Measurements from ENCODE around the gene EIF4A3.

EIF4A3 gene
- 167 to 515 (median 350) reads per million in 3 donors for total RNA-seq

- Histone ChIP-seq H3K4me1 (ENCODE audit: control insufficient read depth, insufficient read depth, low read length, poor library complexity, severe bottlenecking) (peaks cover 24% of the 10 kb centered on the region), H3K4me3 (ENCODE audit: insufficient read depth, low read depth, low read length, poor library complexity, severe bottlenecking) (peak within 1 kb of the TSS; percentile 82), H3K27me3 (replicated peaks; ENCODE audit: control insufficient read depth, insufficient read depth, low read length, poor library complexity, severe bottlenecking) (no peaks in the 10 kb centered on the region), H3K36me3 (ENCODE audit: control insufficient read depth, insufficient read depth, low read length) (peaks cover 15% of the 10 kb centered on the region), H3K27ac (ENCODE audit: insufficient read depth, low read length, poor library complexity, severe bottlenecking) (peak within 1 kb of the TSS; percentile 91), H3K9me3 (ENCODE audit: control insufficient read depth, low read length) (no peaks in the 10 kb centered on the region)
- peak; percentile 94 to 98 (median 96) for DNase-seq
These were observed at the start of gene EIF4A3 for GRCh38 chr17:80147035-80147822. Gene EIF4A3 (minus strand): TSS chr17:80147128. CDS start chr17:80146961, 167 bp downstream.

- Histone ChIP-seq H3K27ac (ENCODE audit: insufficient read depth, low read length, poor library complexity, severe bottlenecking) (no peak overlapping the region), H3K9me3 (ENCODE audit: control insufficient read depth, low read length) (no peaks in the 10 kb centered on the region), H3K27me3 (replicated peaks; ENCODE audit: control insufficient read depth, insufficient read depth, low read length, poor library complexity, severe bottlenecking) (no peaks in the 10 kb centered on the region), H3K4me3 (ENCODE audit: insufficient read depth, low read depth, low read length, poor library complexity, severe bottlenecking) (no peak overlapping the region), H3K36me3 (ENCODE audit: control insufficient read depth, insufficient read depth, low read length) (no peaks in the 10 kb centered on the region), H3K4me1 (ENCODE audit: control insufficient read depth, insufficient read depth, low read length, poor library complexity, severe bottlenecking) (no peaks in the 10 kb centered on the region)
- DNase-seq: no peak
These were observed 49.7 kb upstream of the EIF4A3 start for GRCh38 chr17:80196652-80197051.

GRCh38 chr17:80195671-80196529 lies 49.0 kb upstream of the EIF4A3 start:
- no peaks in the 10 kb centered on the region for H3K9me3 ChIP-seq (ENCODE audit: control insufficient read depth, low read length)
- no peaks in the 10 kb centered on the region for H3K36me3 ChIP-seq (ENCODE audit: control insufficient read depth, insufficient read depth, low read length)
- H3K27ac ChIP-seq (ENCODE audit: insufficient read depth, low read length, poor library complexity, severe bottlenecking): no peak overlapping the region
- DNase-seq: peak; percentile 21 to 52 (median 43)
- no peaks in the 10 kb centered on the region for H3K4me1 ChIP-seq (ENCODE audit: control insufficient read depth, insufficient read depth, low read length, poor library complexity, severe bottlenecking)
- no peaks in the 10 kb centered on the region for H3K27me3 ChIP-seq (replicated peaks; ENCODE audit: control insufficient read depth, insufficient read depth, low read length, poor library complexity, severe bottlenecking)
- H3K4me3 ChIP-seq (ENCODE audit: insufficient read depth, low read depth, low read length, poor library complexity, severe bottlenecking): no peak overlapping the region

- Histone ChIP-seq H3K9me3 (ENCODE audit: control insufficient read depth, low read length) (no peaks in the 10 kb centered on the region), H3K27me3 (replicated peaks; ENCODE audit: control insufficient read depth, insufficient read depth, low read length, poor library complexity, severe bottlenecking) (no peaks in the 10 kb centered on the region), H3K27ac (ENCODE audit: insufficient read depth, low read length, poor library complexity, severe bottlenecking) (no peak overlapping the region), H3K4me3 (ENCODE audit: insufficient read depth, low read depth, low read length, poor library complexity, severe bottlenecking) (no peak overlapping the region), H3K36me3 (ENCODE audit: control insufficient read depth, insufficient read depth, low read length) (no peaks in the 10 kb centered on the region), H3K4me1 (ENCODE audit: control insufficient read depth, insufficient read depth, low read length, poor library complexity, severe bottlenecking) (no peaks in the 10 kb centered on the region)
- no peak for DNase-seq
These were observed 48.2 kb upstream of the EIF4A3 start for GRCh38 chr17:80195141-80195540.

- no peaks in the 10 kb centered on the region for H3K4me1 ChIP-seq (ENCODE audit: control insufficient read depth, insufficient read depth, low read length, poor library complexity, severe bottlenecking)
- H3K4me3 ChIP-seq (ENCODE audit: insufficient read depth, low read depth, low read length, poor library complexity, severe bottlenecking): no peak overlapping the region
- DNase-seq: no peak
- H3K27me3 ChIP-seq (replicated peaks; ENCODE audit: control insufficient read depth, insufficient read depth, low read length, poor library complexity, severe bottlenecking): no peaks in the 10 kb centered on the region
- H3K27ac ChIP-seq (ENCODE audit: insufficient read depth, low read length, poor library complexity, severe bottlenecking): no peak overlapping the region
- no peaks in the 10 kb centered on the region for H3K36me3 ChIP-seq (ENCODE audit: control insufficient read depth, insufficient read depth, low read length)
- no peaks in the 10 kb centered on the region for H3K9me3 ChIP-seq (ENCODE audit: control insufficient read depth, low read length)
These were observed 45.1 kb upstream of the EIF4A3 start for GRCh38 chr17:80191865-80192661.

GRCh38 chr17:80191192-80191591 lies 44.3 kb upstream of the EIF4A3 start:
- no peak for DNase-seq
- H3K27ac ChIP-seq (ENCODE audit: insufficient read depth, low read length, poor library complexity, severe bottlenecking): no peak overlapping the region

GRCh38 chr17:80190716-80191115 lies 43.8 kb upstream of the EIF4A3 start:
- H3K4me3 ChIP-seq (ENCODE audit: insufficient read depth, low read depth, low read length, poor library complexity, severe bottlenecking): no peak overlapping the region
- no peaks in the 10 kb centered on the region for H3K9me3 ChIP-seq (ENCODE audit: control insufficient read depth, low read length)
- no peaks in the 10 kb centered on the region for H3K27me3 ChIP-seq (replicated peaks; ENCODE audit: control insufficient read depth, insufficient read depth, low read length, poor library complexity, severe bottlenecking)

More at GRCh38 chr17:80191192-80191591, 44.3 kb upstream of the EIF4A3 start:
- H3K9me3 ChIP-seq (ENCODE audit: control insufficient read depth, low read length): no peaks in the 10 kb centered on the region
- H3K4me1 ChIP-seq (ENCODE audit: control insufficient read depth, insufficient read depth, low read length, poor library complexity, severe bottlenecking): no peaks in the 10 kb centered on the region
- no peak overlapping the region for H3K4me3 ChIP-seq (ENCODE audit: insufficient read depth, low read depth, low read length, poor library complexity, severe bottlenecking)
- H3K27me3 ChIP-seq (replicated peaks; ENCODE audit: control insufficient read depth, insufficient read depth, low read length, poor library complexity, severe bottlenecking): no peaks in the 10 kb centered on the region
- H3K36me3 ChIP-seq (ENCODE audit: control insufficient read depth, insufficient read depth, low read length): no peaks in the 10 kb centered on the region

GRCh38 chr17:80189611-80190010 lies 42.7 kb upstream of the EIF4A3 start:
- H3K27ac ChIP-seq (ENCODE audit: insufficient read depth, low read length, poor library complexity, severe bottlenecking): no peak overlapping the region
- no peak for DNase-seq
- H3K27me3 ChIP-seq (replicated peaks; ENCODE audit: control insufficient read depth, insufficient read depth, low read length, poor library complexity, severe bottlenecking): no peaks in the 10 kb centered on the region
- H3K36me3 ChIP-seq (ENCODE audit: control insufficient read depth, insufficient read depth, low read length): no peaks in the 10 kb centered on the region
- no peak overlapping the region for H3K4me3 ChIP-seq (ENCODE audit: insufficient read depth, low read depth, low read length, poor library complexity, severe bottlenecking)
- H3K4me1 ChIP-seq (ENCODE audit: control insufficient read depth, insufficient read depth, low read length, poor library complexity, severe bottlenecking): no peaks in the 10 kb centered on the region
- H3K9me3 ChIP-seq (ENCODE audit: control insufficient read depth, low read length): no peaks in the 10 kb centered on the region

More at GRCh38 chr17:80190716-80191115, 43.8 kb upstream of the EIF4A3 start:
- no peak for DNase-seq
- H3K4me1 ChIP-seq (ENCODE audit: control insufficient read depth, insufficient read depth, low read length, poor library complexity, severe bottlenecking): no peaks in the 10 kb centered on the region
- H3K27ac ChIP-seq (ENCODE audit: insufficient read depth, low read length, poor library complexity, severe bottlenecking): no peak overlapping the region
- H3K36me3 ChIP-seq (ENCODE audit: control insufficient read depth, insufficient read depth, low read length): no peaks in the 10 kb centered on the region

GRCh38 chr17:80187515-80187941 lies 40.6 kb upstream of the EIF4A3 start:
- Histone ChIP-seq H3K9me3 (ENCODE audit: control insufficient read depth, low read length) (no peaks in the 10 kb centered on the region), H3K4me3 (ENCODE audit: insufficient read depth, low read depth, low read length, poor library complexity, severe bottlenecking) (no peak overlapping the region), H3K36me3 (ENCODE audit: control insufficient read depth, insufficient read depth, low read length) (no peaks in the 10 kb centered on the region), H3K4me1 (ENCODE audit: control insufficient read depth, insufficient read depth, low read length, poor library complexity, severe bottlenecking) (no peaks in the 10 kb centered on the region), H3K27me3 (replicated peaks; ENCODE audit: control insufficient read depth, insufficient read depth, low read length, poor library complexity, severe bottlenecking) (no peaks in the 10 kb centered on the region), H3K27ac (ENCODE audit: insufficient read depth, low read length, poor library complexity, severe bottlenecking) (no peak overlapping the region)
- DNase-seq: no peak
